CD4-positive, alpha-beta T cell treated with Interleukin-17A for 4 hours (primary cell): Measurements from ENCODE around the gene LRRC34.

ENCODE experiments used
- DNase-seq: peaks from one replicate; pipeline ENCODE4 v3.0.0-alpha.2; 2020; ENCODE audit warnings: mixed read lengths

The LRRC34 gene

GRCh38 chr3:169812332-169813235 lies at the start of gene LRRC34, which contains the start of gene LRRIQ4:
TSS of gene LRRC34 (minus strand) at chr3:169812904. CDS start at chr3:169812548, 356 bp downstream.
TSS of gene LRRIQ4 (plus strand) at chr3:169812870. CDS start at chr3:169821922, 9,052 bp downstream.
- peak; percentile 80 for DNase-seq

- no peak for DNase-seq
Measured at GRCh38 chr3:169861871-169862270, 49.2 kb upstream of the LRRC34 start.

GRCh38 chr3:169857811-169858210 lies 45.1 kb upstream of the LRRC34 start:
- DNase-seq, result no peak

- no peak for DNase-seq
Measured at GRCh38 chr3:169855514-169855913, 42.8 kb upstream of the LRRC34 start.

GRCh38 chr3:169850618-169851017 lies 37.9 kb upstream of the LRRC34 start:
- no peak for DNase-seq

- no peak for DNase-seq
Measured at GRCh38 chr3:169848741-169849140, 36.0 kb upstream of the LRRC34 start.

- no peak for DNase-seq
Measured at GRCh38 chr3:169847896-169848295, 35.2 kb upstream of the LRRC34 start.

GRCh38 chr3:169846458-169847193 lies 33.9 kb upstream of the LRRC34 start:
- DNase-seq, result no peak

GRCh38 chr3:169842960-169843359 lies 30.3 kb upstream of the LRRC34 start:
- no peak for DNase-seq

GRCh38 chr3:169841171-169841570 lies 28.5 kb upstream of the LRRC34 start:
- no peak for DNase-seq

GRCh38 chr3:169838511-169839030 lies 25.9 kb upstream of the LRRC34 start:
- DNase-seq, result no peak

- DNase-seq, result no peak
Measured at GRCh38 chr3:169836942-169837275, 24.2 kb upstream of the LRRC34 start.

- DNase-seq, result no peak
Measured at GRCh38 chr3:169836078-169836941, 23.6 kb upstream of the LRRC34 start.

GRCh38 chr3:169835533-169835932 lies 22.8 kb upstream of the LRRC34 start:
- DNase-seq, result no peak

- no peak for DNase-seq
Measured at GRCh38 chr3:169827712-169828111, 15.0 kb upstream of the LRRC34 start.

GRCh38 chr3:169825316-169825715 lies 12.6 kb upstream of the LRRC34 start:
- DNase-seq, result no peak

GRCh38 chr3:169822983-169823382 lies 10.3 kb upstream of the LRRC34 start:
- DNase-seq, result no peak

- DNase-seq, result no peak
Measured at GRCh38 chr3:169822540-169822939, 9.8 kb upstream of the LRRC34 start.

- DNase-seq, result no peak
Measured at GRCh38 chr3:169822091-169822490, 9.4 kb upstream of the LRRC34 start.

GRCh38 chr3:169818316-169818715 lies 5.6 kb upstream of the LRRC34 start:
- no peak for DNase-seq

GRCh38 chr3:169815590-169816150 lies 3.0 kb upstream of the LRRC34 start:
- DNase-seq, result no peak

- DNase-seq, result peak; percentile 76
Measured at GRCh38 chr3:169813757-169814517, 1.2 kb upstream of the LRRC34 start.
